Activated CD4-positive, alpha-beta T cell treated with anti-CD3 and anti-CD28 coated beads, Interleukin-2, amount 50 U/mL, for 48 hours (primary cell): Measurements from ENCODE around the gene TREML4.
A peak's percentile ranks its signal among the peaks of the same experiment; 100 is the strongest.

ENCODE experiments used
- DNase-seq, 2 experiments: peaks; one replicate each; pipeline ENCODE4 v3.0.0-alpha.2; 2020

TREML4 gene

DNA sequence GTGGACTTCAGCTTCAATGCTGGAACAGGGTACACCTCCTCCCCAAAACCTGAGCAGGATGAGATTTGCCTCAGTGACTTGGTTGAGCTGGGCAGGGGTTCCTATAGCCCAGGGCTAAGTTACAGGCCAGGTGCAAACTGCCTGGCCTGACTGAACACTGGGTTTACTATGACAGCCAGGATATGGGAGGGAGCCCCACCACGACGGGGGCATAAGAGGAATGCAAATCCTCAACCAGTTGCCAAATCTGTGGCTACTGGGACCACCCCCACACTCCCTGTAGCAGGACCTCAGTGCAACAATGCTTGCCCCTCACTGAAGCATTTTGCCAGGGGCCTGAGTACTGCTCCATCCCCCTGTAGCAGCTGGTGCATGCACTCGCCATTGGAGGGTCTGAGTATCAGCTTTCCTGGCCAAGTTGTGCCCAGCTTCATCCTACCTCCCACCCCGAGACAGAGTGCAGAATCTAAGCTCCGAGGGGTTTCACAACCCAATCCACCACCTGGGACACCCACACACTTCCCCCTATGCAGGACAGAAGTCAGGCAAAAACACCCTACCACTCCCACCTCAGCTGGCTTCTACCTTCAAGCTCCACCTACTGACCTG, 27.6 kb downstream of the TREML4 start:
- no peak for DNase-seq

- DNase-seq, result no peak
Observed at GRCh38 chr6:41256383-41256782, 28.2 kb downstream of the TREML4 start.

DNA sequence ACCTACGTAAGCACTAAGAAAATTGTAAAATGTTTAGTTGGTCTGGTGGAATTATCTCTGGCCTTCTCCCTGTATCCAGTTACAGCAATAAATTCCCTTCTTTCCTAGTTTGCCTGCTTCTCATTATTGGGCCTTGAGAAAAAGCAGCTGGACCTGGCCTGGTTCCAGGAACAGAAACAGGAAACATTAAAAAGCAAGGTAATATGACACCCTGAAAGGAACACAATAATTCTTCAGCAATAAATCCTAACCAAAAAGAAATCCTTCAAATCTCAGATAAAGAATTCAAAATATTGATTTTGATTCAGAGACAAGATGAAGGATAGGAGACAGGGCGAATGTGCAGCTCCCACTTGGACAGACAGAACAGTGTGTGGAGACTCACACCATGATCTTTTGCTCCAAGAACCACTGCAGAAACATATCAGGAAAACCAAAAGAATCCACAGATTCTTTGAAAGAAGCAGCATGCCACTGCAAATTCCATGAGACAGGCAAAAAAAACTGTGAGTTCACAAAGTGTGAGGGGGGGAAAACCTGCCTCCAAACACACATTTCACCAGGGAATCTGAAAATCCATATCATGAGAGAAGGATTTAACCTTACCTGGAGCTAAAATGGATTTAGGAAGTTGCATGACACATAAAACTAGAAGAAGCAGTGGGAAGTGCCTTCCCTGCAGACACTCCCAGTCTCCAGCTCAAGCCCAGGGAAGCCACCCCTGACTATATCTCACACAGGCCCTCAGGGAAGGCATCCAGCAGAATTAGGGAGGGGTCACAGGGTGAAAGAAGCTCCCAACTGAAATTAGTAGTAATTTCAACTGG, 29.4 kb downstream of the TREML4 start:
- no peak for DNase-seq

DNA sequence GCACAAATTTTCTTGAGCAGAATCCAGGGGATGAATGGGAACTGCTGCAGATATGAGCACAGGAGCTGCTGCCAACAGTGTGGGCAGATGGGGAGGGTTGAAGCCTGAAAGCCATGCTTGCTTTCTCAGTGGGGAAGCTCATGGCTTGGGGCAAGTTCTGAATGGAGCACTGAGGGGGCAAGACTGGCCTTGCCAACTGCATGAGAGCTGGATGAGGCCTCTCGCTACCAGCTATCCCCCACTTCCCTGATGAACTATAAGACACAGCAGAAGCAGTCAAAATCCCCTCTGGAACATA, 30.0 kb downstream of the TREML4 start:
- DNase-seq, result no peak

DNA sequence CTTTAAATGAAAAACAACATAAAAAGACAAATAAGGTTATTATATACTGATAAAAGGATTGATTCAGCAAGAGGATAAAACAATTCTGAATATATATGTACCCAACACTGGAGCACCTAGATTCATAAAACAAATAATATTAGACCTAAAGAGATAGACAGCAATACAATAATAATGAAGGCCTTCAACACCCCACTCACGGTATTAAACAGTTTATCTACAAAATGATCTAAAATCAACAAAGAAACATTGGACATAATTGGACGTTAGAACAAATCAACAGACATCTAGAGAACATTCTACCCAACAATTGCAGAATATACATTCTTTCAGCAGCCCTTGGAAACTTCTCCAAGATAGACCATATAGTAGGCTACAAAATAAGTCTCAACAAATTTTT, 34.3 kb downstream of the TREML4 start:
- no peak for DNase-seq

DNA sequence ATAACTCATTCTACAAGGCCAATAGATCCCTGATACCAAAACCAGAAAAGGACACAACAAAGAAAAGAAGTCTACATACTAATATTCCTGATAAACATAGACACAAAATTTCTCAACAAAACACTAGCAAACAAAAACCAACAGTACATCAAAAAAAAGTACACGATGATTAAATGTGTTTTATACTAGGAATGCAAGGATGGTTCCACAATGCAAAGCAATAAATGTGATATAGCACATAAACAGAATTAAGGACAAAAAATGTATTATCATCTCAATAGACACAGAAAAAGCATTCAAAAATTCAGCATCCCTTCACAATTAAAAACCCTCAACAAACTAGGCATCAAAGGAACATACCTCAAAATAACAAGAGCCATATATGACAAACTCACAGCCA, 35.1 kb downstream of the TREML4 start:
- no peak for DNase-seq

GRCh38 chr6:41266541-41266940, 38.4 kb downstream of the TREML4 start:
- no peak for DNase-seq

- DNase-seq, result no peak
Observed at GRCh38 chr6:41268478-41268877, 40.3 kb downstream of the TREML4 start.

DNA sequence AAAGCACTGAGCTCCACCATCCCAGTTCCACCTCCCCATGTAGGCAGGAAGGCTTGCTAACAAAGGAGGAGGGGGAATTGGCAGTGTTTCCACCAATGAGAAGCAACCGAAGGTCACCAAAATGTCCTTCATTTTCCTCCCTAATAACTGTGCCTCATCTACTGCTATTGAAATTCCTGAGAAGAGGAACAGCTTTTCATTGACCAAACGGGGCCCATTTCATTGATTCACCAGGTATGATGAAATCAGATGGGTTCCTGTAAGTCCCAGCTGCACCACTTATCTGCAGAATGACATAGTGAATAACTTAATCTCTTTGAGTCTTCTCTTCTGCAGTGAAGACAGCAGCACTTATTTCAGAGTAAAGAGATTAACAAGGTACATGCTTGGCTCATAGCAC, 41.0 kb downstream of the TREML4 start:
- no peak for DNase-seq

DNA sequence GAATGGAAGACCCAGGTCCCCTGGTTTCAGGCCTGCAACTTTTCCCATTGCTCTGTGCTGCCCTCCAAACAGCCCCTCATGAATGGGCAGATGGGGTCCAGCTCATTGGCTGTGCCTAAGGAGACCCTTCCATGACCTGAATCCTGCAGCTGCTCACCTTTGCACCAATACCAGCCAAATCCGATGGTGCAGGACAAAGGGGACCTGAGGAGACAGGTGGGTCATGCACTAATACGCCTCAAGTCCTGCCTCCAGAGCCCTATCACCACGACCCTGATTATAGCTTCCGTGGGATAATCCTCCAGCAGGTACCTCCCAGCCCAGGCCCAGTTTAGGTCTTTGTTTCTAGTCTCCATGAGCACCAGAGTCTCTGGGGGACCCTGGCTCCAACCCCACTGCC, 41.6 kb downstream of the TREML4 start:
- DNase-seq, result no peak

DNA sequence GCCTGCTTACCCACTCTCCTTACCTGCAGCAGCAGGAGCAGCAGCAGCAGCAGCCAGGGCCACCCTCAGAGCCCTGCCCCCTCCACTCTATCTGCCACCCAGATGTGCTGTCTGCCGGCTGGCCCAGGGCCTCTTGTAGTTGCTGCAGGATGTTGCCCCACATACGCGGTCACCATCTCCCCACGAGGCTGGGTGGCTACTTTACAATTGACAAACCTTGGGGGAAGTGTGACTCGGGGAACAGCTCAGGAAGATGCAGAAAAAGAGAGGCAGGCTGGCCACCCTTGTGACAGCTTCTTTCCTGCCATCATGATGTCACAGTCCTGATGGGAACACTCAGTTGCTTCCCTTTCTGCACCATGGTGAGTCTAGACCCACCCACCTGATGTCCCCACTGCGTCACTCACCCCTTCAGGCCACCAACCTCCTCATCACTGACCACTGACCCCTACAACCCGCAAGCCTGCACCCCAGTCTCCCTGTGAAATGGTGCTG, 43.8 kb downstream of the TREML4 start:
- no peak for DNase-seq

GRCh38 chr6:41272591-41273240, 44.6 kb downstream of the TREML4 start:
- no peak for DNase-seq

- no peak for DNase-seq
Observed at GRCh38 chr6:41273714-41274113, 45.6 kb downstream of the TREML4 start.

GRCh38 chr6:41274256-41274655, 46.1 kb downstream of the TREML4 start:
- DNase-seq, result no peak

DNA sequence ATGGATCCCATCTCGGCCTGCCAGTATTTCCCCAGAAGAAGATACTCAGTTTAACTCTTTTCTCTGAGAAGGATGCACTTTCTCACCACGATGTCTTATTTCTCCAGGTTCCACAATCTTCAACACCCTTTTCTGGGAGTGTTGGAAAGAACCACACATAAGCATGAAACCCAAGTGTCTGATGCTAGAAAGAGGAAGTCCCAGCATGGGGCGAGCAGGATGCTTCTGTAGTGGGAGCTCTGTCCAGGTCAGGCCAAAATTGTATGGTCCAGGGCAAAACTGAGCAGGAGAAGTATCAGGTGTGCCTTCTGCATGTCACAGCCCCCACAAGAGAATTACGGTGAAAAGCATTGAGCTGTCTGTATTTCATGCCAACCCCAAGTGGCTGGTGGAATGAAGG, 47.3 kb downstream of the TREML4 start:
- DNase-seq, result no peak

- no peak for DNase-seq
Observed at GRCh38 chr6:41277605-41278004, 49.5 kb downstream of the TREML4 start.

GRCh38 chr6:41278699-41279405, 50.7 kb downstream of the TREML4 start:
- peak; percentile 58 to 72 for DNase-seq

- DNase-seq, result no peak
Observed at GRCh38 chr6:41280381-41281057, 52.4 kb downstream of the TREML4 start.

GRCh38 chr6:41283600-41283999, 55.5 kb downstream of the TREML4 start:
- no peak for DNase-seq

GRCh38 chr6:41284726-41285125, 56.6 kb downstream of the TREML4 start:
- no peak for DNase-seq

DNA sequence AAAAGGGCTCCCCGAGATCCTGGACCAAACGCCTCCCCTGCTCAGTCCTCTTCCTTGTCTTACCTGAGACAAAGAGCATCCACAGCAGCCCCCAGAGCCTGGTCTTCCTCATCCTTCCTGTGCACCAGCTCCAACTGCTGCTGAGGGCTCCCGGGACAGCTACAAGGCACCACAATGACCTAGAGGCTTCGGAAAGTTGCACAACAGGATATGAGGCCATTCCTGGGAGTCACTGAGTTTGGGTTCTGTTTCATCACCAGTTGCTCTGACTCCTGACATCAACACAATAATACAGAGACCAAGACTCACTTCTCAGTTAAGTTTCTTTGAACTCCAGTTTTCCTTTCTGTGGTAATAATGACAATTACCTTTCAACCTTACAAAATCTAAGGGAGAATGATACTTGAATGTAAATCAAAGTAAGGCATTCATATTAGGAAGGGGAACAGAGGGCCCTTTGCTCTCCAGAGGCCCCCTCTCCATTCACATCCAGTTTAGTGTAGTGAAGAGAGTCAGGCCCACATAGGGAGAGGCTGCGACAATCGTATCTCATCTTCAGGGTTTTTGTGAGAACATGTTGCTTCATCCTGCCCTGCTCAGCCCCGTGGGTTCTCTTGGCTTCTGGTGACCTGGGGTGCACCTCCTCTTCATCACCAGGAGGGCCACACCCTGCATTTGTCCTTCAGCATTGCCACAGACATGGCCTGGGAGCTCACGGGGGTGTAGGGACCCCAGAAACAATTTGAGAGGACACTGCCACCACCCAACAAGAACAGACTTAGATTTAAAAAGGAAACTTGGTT, 58.6 kb downstream of the TREML4 start, which contains the start of gene TREM1:
Gene TREM1 (minus strand): TSS at position 139 of the 803 bp plus-strand sequence. CDS start 27 bp downstream, at position 112.
- no peak for DNase-seq
